Tibial nerve (tissue), 3 donors: ENCODE data around the gene POLR2F.

Source experiments
- POLR2A ChIP-seq, 2 donors: fragments of 450-650 bp; IDR thresholded peaks; one replicate each; pipeline ENCODE4 v1.6.1; 2017; ENCODE audit warnings: antibody characterized with exemption in 2 of 2, mild to moderate bottlenecking in 2 of 2, moderate library complexity in 2 of 2
- TF ChIP-seq, protein P1 (sequence below), 5 experiments: fragments of 200-600 bp in 3 of 5; fragments of 450-650 bp in 2 of 5; sonication (generic) in 3 of 5; IDR thresholded peaks; one replicate each; pipeline ENCODE4 v1.5.1; 2016 to 2019; ENCODE audit warnings: antibody characterized with exemption in 5 of 5, mild to moderate bottlenecking in 3 of 5, moderate library complexity in 2 of 5

DNA sequence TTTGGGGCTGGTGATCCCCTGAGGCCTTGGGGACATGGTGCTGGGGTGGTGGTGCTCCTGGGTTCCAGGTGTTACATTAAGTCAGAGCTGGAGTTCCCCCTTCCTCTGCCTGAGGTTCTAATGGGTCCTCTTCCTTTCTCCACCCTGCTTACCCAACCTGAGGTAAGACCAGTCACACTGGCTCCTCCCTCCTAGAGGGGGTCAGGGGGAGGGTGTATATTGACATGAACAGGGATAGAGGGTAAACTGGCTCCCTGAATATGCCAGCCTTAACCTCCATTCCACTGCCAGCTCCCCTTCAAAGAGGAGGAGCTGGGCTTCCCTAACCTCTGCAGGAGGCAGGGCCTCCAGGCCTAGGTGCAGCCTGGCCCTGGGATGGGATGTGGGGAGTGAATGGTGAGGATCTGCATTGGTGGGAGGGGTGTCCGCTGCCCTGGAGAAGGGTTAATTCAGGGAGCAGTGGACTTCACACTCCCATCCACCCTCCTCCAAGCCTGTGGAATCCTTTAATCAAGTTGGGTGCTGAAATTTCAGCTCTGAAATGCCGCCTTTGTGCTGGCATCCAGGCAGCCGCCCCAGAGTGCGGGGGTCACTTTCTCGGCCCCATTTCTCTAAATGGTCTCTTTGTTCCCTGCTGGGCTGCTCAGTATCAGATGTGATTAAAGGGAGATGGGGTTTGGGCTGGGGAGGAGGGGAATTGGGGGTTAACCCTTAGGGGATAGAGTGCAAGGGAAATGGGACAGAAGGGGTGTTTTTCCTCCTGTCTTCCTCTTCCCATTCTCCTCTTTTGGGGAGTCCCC, 15.2 kb downstream of the POLR2F start:
- TF ChIP-seq, protein P1, sequence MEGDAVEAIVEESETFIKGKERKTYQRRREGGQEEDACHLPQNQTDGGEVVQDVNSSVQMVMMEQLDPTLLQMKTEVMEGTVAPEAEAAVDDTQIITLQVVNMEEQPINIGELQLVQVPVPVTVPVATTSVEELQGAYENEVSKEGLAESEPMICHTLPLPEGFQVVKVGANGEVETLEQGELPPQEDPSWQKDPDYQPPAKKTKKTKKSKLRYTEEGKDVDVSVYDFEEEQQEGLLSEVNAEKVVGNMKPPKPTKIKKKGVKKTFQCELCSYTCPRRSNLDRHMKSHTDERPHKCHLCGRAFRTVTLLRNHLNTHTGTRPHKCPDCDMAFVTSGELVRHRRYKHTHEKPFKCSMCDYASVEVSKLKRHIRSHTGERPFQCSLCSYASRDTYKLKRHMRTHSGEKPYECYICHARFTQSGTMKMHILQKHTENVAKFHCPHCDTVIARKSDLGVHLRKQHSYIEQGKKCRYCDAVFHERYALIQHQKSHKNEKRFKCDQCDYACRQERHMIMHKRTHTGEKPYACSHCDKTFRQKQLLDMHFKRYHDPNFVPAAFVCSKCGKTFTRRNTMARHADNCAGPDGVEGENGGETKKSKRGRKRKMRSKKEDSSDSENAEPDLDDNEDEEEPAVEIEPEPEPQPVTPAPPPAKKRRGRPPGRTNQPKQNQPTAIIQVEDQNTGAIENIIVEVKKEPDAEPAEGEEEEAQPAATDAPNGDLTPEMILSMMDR (IDR thresholded peaks at IDR 0.05): no peak
- TF ChIP-seq POLR2A (IDR thresholded peaks at IDR 0.05): no peak
